GM12892 (cell line): ENCODE measurements around the gene KLHL8.

ENCODE experiments used
- POLR2A ChIP-seq: IDR thresholded peaks from 2 replicates; pipeline ENCODE4 v1.6.1; 2011; ENCODE audit warnings: low read depth, low read length, control low read depth
- POLR2AphosphoS5 ChIP-seq: IDR thresholded peaks from 2 replicates; pipeline ENCODE4 v1.6.1; 2011; ENCODE audit warnings: low read depth, low read length, control low read depth
- TAF1 ChIP-seq: IDR thresholded peaks from 2 replicates; pipeline ENCODE4 v1.6.1; 2011; ENCODE audit warnings: low read depth, mild to moderate bottlenecking, control low read depth, low read length, borderline replicate concordance

GRCh38 chr4:87230806-87231205 is 10.4 kb upstream of the KLHL8 start:
- TF ChIP-seq POLR2A = no peak
- TF ChIP-seq POLR2AphosphoS5 = no peak
- no peak for TF ChIP-seq TAF1
